Stomach (tissue), 4 donors: ENCODE measurements around the gene ASIC4.

Experiments
- POLR2AphosphoS5 ChIP-seq, 3 donors: sonication (generic); formaldehyde crosslinking; IDR thresholded peaks; one replicate each; pipeline ENCODE4 v1.6.1; 2016; ENCODE audit warnings: antibody characterized with exemption in 3 of 3
- TF ChIP-seq, protein P1 (sequence below), 7 experiments: fragments of 450-650 bp in 4 of 7; fragments of 200-600 bp in 3 of 7; sonication (generic) in 3 of 7; IDR thresholded peaks; one replicate each; pipeline ENCODE4 v1.5.1; 2016 to 2019; ENCODE audit warnings: antibody characterized with exemption in 7 of 7, control low read depth in 2 of 7, mild to moderate bottlenecking in 1 of 7

DNA sequence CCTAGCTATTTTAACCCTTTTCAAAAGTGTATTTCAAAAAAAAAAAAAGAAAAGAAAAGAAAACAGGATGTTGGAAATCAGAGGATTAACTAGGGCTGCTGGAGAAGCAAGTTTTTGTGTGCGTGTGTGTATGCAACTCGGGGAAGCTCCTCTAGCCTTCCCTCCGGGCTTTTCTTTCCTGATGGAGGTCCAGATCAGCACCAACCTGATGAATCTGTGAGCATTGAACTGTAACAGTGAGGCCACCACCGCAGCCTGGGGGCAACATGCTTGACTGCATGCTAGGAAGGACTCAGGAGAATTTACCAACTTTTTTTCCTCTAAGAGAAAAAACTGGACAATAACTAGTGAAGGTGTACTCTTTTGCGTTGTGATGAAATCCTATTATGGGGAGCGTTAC lies 54.8 kb downstream of the ASIC4 start:
- TF ChIP-seq, protein P1, sequence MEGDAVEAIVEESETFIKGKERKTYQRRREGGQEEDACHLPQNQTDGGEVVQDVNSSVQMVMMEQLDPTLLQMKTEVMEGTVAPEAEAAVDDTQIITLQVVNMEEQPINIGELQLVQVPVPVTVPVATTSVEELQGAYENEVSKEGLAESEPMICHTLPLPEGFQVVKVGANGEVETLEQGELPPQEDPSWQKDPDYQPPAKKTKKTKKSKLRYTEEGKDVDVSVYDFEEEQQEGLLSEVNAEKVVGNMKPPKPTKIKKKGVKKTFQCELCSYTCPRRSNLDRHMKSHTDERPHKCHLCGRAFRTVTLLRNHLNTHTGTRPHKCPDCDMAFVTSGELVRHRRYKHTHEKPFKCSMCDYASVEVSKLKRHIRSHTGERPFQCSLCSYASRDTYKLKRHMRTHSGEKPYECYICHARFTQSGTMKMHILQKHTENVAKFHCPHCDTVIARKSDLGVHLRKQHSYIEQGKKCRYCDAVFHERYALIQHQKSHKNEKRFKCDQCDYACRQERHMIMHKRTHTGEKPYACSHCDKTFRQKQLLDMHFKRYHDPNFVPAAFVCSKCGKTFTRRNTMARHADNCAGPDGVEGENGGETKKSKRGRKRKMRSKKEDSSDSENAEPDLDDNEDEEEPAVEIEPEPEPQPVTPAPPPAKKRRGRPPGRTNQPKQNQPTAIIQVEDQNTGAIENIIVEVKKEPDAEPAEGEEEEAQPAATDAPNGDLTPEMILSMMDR (IDR thresholded peaks at IDR 0.05) = no peak
- no peak for TF ChIP-seq POLR2AphosphoS5 (IDR thresholded peaks at IDR 0.05)
